Parathyroid adenoma (tissue), 2 donors: ENCODE measurements around the gene ADAMTSL2.

Experiments used
- H2AFZ ChIP-seq: fragments of 300-600 bp; sonication (generic); one replicate; pipeline ENCODE4 v1.7.0; 2017; ENCODE audit warnings: antibody characterized with exemption, mild to moderate bottlenecking
- H3K27ac ChIP-seq: fragments of 300-600 bp; sonication (generic); one replicate; pipeline ENCODE4 v1.7.0; 2017
- H3K27me3 ChIP-seq: fragments of 300-600 bp; sonication (generic); one replicate; pipeline ENCODE4 v1.7.0; 2017; ENCODE audit warnings: low read length; ENCODE audit not compliant: control insufficient read depth, insufficient read depth
- H3K36me3 ChIP-seq: fragments of 300-600 bp; sonication (generic); one replicate; pipeline ENCODE4 v1.7.0; 2017; ENCODE audit warnings: low read length; ENCODE audit not compliant: control insufficient read depth, insufficient read depth
- H3K4me1 ChIP-seq: fragments of 300-600 bp; sonication (generic); one replicate; pipeline ENCODE4 v1.7.0; 2017; ENCODE audit warnings: control low read depth
- H3K4me2 ChIP-seq: fragments of 300-600 bp; sonication (generic); one replicate; pipeline ENCODE4 v1.7.0; 2017; ENCODE audit warnings: low read length
- H3K4me3 ChIP-seq: fragments of 300-600 bp; sonication (generic); one replicate; pipeline ENCODE4 v1.7.0; 2017; ENCODE audit warnings: low read depth, low read length
- H3K79me2 ChIP-seq: fragments of 300-600 bp; sonication (generic); one replicate; pipeline ENCODE4 v1.7.0; 2017; ENCODE audit warnings: control low read depth
- H3K9ac ChIP-seq: fragments of 300-600 bp; sonication (generic); one replicate; pipeline ENCODE4 v1.7.0; 2017; ENCODE audit warnings: mild to moderate bottlenecking
- H3K9me3 ChIP-seq: fragments of 300-600 bp; sonication (generic); one replicate; pipeline ENCODE4 v1.7.0; 2017; ENCODE audit warnings: low read length; ENCODE audit not compliant: control insufficient read depth
- CTCF ChIP-seq: fragments of 300-600 bp; sonication (generic); IDR thresholded peaks from one replicate; pipeline ENCODE4 v1.7.0; 2017; ENCODE audit warnings: antibody characterized with exemption, mild to moderate bottlenecking
- donor health status: primary hyperparathyroidism.

Gene ADAMTSL2

GRCh38 chr9:133583586-133583985, 49.1 kb downstream of the ADAMTSL2 start:
- Histone ChIP-seq H3K4me2 (no peak overlapping the region), H3K9me3 (no peaks in the 10 kb centered on the region), H3K36me3 (no peaks in the 10 kb centered on the region), H2AFZ (no peak overlapping the region), H3K9ac (no peak overlapping the region), H3K27me3 (peaks cover 14% of the 10 kb centered on the region), H3K4me3 (no peak overlapping the region), H3K79me2 (no peaks in the 10 kb centered on the region), H3K27ac (no peak overlapping the region), H3K4me1 (no peaks in the 10 kb centered on the region)
- TF ChIP-seq CTCF, result no peak

- H3K9ac ChIP-seq, result no peak overlapping the region
- H3K4me1 ChIP-seq, result no peaks in the 10 kb centered on the region
- H3K4me2 ChIP-seq, result no peak overlapping the region
- no peaks in the 10 kb centered on the region for H3K79me2 ChIP-seq
- H2AFZ ChIP-seq, result no peak overlapping the region
- H3K9me3 ChIP-seq, result no peaks in the 10 kb centered on the region
- no peak overlapping the region for H3K4me3 ChIP-seq
- no peaks in the 10 kb centered on the region for H3K36me3 ChIP-seq
- peaks cover 10% of the 10 kb centered on the region for H3K27me3 ChIP-seq
- TF ChIP-seq CTCF, result no peak
- no peak overlapping the region for H3K27ac ChIP-seq
Measured at GRCh38 chr9:133584167-133584558, 49.7 kb downstream of the ADAMTSL2 start.

- no peak overlapping the region for H3K9ac ChIP-seq
- H3K79me2 ChIP-seq, result no peaks in the 10 kb centered on the region
- no peaks in the 10 kb centered on the region for H3K4me1 ChIP-seq
- H3K36me3 ChIP-seq, result no peaks in the 10 kb centered on the region
- H3K27ac ChIP-seq, result no peak overlapping the region
- no peaks in the 10 kb centered on the region for H3K9me3 ChIP-seq
- no peak overlapping the region for H2AFZ ChIP-seq
- no peak overlapping the region for H3K4me2 ChIP-seq
- H3K4me3 ChIP-seq, result no peak overlapping the region
- H3K27me3 ChIP-seq, result peaks cover 10% of the 10 kb centered on the region
- no peak for TF ChIP-seq CTCF
Measured at GRCh38 chr9:133584559-133585476, 50.3 kb downstream of the ADAMTSL2 start.

GRCh38 chr9:133585481-133586351, 51.2 kb downstream of the ADAMTSL2 start:
- Histone ChIP-seq H3K9me3 (no peaks in the 10 kb centered on the region), H3K4me3 (no peak overlapping the region), H3K4me1 (no peaks in the 10 kb centered on the region), H3K4me2 (peak overlapping the region; percentile 26), H3K27ac (no peak overlapping the region), H3K79me2 (no peaks in the 10 kb centered on the region), H2AFZ (peak overlapping the region; percentile 38), H3K9ac (no peak overlapping the region), H3K36me3 (no peaks in the 10 kb centered on the region), H3K27me3 (peaks cover 10% of the 10 kb centered on the region)
- TF ChIP-seq CTCF, result no peak
